IMR-90 (cell line): ENCODE data around the gene SEMA3C. TPM values are rescaled to one million over a fixed set of nuclear protein-coding genes. Genes with fewer than 3 reads are reported as not detected.

Experiments used
- ATAC-seq: fragments of 200-7000 bp; cut with Tn5 transposase; 2 replicates; pipeline ENCODE4 v1.9.1; 2020; ENCODE audit warnings: low read depth, mild to moderate bottlenecking, moderate library complexity
- BruUV-seq: library from RNA; stranded (reverse); fragments of 400-500 nt; replicated peaks from 2 replicates; lab custom pipeline; 2021; lab: Mats Ljungman, UMichigan
- CTCF ChIA-PET: fragments of 300-600 bp; formaldehyde crosslinking; extraction: SDS; loops from one replicate; lab custom pipeline; 2021; ENCODE audit warnings: antibody characterized with exemption; lab: Yijun Ruan, JAX
- POLR2A ChIA-PET: fragments of 300-600 bp; sonication (Branson Sonifier 250); formaldehyde crosslinking; loops from one replicate; lab custom pipeline; 2022; ENCODE audit warnings: antibody characterized with exemption; ENCODE audit not compliant: unreplicated experiment; lab: Charles Lee
- DNase-seq: peaks from one replicate; pipeline ENCODE4 v3.0.0; 2013
- H2AFZ ChIP-seq: replicated peaks from 2 replicates; pipeline ENCODE3; 2013; ENCODE audit warnings: low read length, mild to moderate bottlenecking; ENCODE audit not compliant: poor library complexity
- H2AK5ac ChIP-seq: 2 replicates; pipeline ENCODE4 v1.6.1; 2013; ENCODE audit warnings: low read depth, low read length, inconsistent platforms
- H2AK9ac ChIP-seq: replicated peaks from 2 replicates; pipeline ENCODE3; 2013; ENCODE audit warnings: mild to moderate bottlenecking, low read depth, low read length, moderate library complexity; ENCODE audit not compliant: poor library complexity
- H2BK120ac ChIP-seq: 2 replicates; pipeline ENCODE4 v1.6.1; 2013; ENCODE audit warnings: low read depth, low read length, inconsistent platforms
- H2BK15ac ChIP-seq: 3 replicates; pipeline ENCODE4 v1.6.1; 2013; ENCODE audit warnings: low read depth, low read length, inconsistent platforms
- H2BK20ac ChIP-seq: 2 replicates; pipeline ENCODE4 v1.6.1; 2013; ENCODE audit warnings: low read depth, mild to moderate bottlenecking, inconsistent platforms, low read length, moderate library complexity
- H2BK5ac ChIP-seq: 2 replicates; pipeline ENCODE4 v1.6.1; 2013; ENCODE audit warnings: mild to moderate bottlenecking, low read depth, low read length, inconsistent platforms; ENCODE audit not compliant: poor library complexity, severe bottlenecking
- H3K14ac ChIP-seq: replicated peaks from 2 replicates; pipeline ENCODE4 v1.6.1; 2013; ENCODE audit warnings: low read depth, low read length, inconsistent platforms
- H3K18ac ChIP-seq: 2 replicates; pipeline ENCODE4 v1.6.1; 2013; ENCODE audit warnings: low read depth, low read length, control low read depth
- H3K23ac ChIP-seq: 2 replicates; pipeline ENCODE4 v1.6.1; 2013; ENCODE audit warnings: low read depth, low read length, inconsistent platforms
- H3K27ac ChIP-seq: 2 replicates; pipeline ENCODE4 v1.5.1; 2013; ENCODE audit warnings: mild to moderate bottlenecking, control low read depth, low read length; ENCODE audit not compliant: insufficient read depth
- H3K27me3 ChIP-seq: 2 replicates; pipeline ENCODE4 v1.6.1; 2013; ENCODE audit warnings: low read length; ENCODE audit not compliant: control insufficient read depth, insufficient read depth
- H3K36me3 ChIP-seq: 2 replicates; pipeline ENCODE4 v1.6.1; 2013; ENCODE audit warnings: low read length, mixed read lengths; ENCODE audit not compliant: control insufficient read depth, insufficient read depth
- H3K4ac ChIP-seq: 2 replicates; pipeline ENCODE4 v1.6.1; 2013; ENCODE audit warnings: low read depth, low read length, inconsistent platforms
- H3K4me1 ChIP-seq: 2 replicates; pipeline ENCODE4 v1.6.1; 2013; ENCODE audit warnings: low read length, mixed read lengths; ENCODE audit not compliant: control insufficient read depth, insufficient read depth
- H3K4me2 ChIP-seq: 2 replicates; pipeline ENCODE4 v1.6.1; 2013; ENCODE audit warnings: low read depth, mild to moderate bottlenecking, control low read depth, low read length, moderate library complexity
- H3K4me3 ChIP-seq: 2 replicates; pipeline ENCODE4 v1.5.1; 2013; ENCODE audit warnings: low read depth, mild to moderate bottlenecking, control low read depth, low read length, moderate library complexity; ENCODE audit not compliant: insufficient read depth
- H3K56ac ChIP-seq: 2 replicates; pipeline ENCODE4 v1.6.1; 2013; ENCODE audit warnings: low read length, inconsistent platforms; ENCODE audit not compliant: insufficient read depth; ENCODE audit errors: extremely low read depth
- H3K79me1 ChIP-seq, 2 experiments: 2 replicates each; pipeline ENCODE4 v1.6.1; 2013; ENCODE audit warnings: low read length in 2 of 2, inconsistent platforms in 1 of 2, low read depth in 1 of 2
- H3K9ac ChIP-seq: 2 replicates; pipeline ENCODE4 v1.6.1; 2013; ENCODE audit warnings: low read depth, low read length, control low read depth
- H3K9me1 ChIP-seq: 2 replicates; pipeline ENCODE4 v1.6.1; 2013; ENCODE audit warnings: low read length, inconsistent platforms; ENCODE audit not compliant: insufficient read depth
- H3K9me3 ChIP-seq: 2 replicates; pipeline ENCODE4 v1.6.1; 2013; ENCODE audit warnings: low read length; ENCODE audit not compliant: control insufficient read depth, insufficient read depth
- H4K20me1 ChIP-seq: 2 replicates; pipeline ENCODE4 v1.6.1; 2013; ENCODE audit warnings: low read length, inconsistent platforms; ENCODE audit not compliant: insufficient read depth
- H4K5ac ChIP-seq: 2 replicates; pipeline ENCODE4 v1.6.1; 2013; ENCODE audit warnings: mild to moderate bottlenecking, low read depth, low read length, control low read depth
- H4K8ac ChIP-seq, 2 experiments: 2 replicates each; pipeline ENCODE4 v1.6.1; 2013; ENCODE audit warnings: low read depth in 2 of 2, low read length in 2 of 2, control low read depth in 1 of 2, inconsistent platforms in 1 of 2
- H4K91ac ChIP-seq: 2 replicates; pipeline ENCODE4 v1.6.1; 2013; ENCODE audit warnings: low read depth, low read length, inconsistent platforms; ENCODE audit not compliant: insufficient read depth
- CEBPB ChIP-seq: IDR thresholded peaks from 2 replicates; pipeline ENCODE4 v1.6.1; 2012; ENCODE audit warnings: low read depth, low read length, improper control_type of control experiment
- CHD1 ChIP-seq: IDR thresholded peaks from 2 replicates; pipeline ENCODE4 v1.6.1; 2012; ENCODE audit warnings: low read depth, low read length, improper control_type of control experiment
- MAFK ChIP-seq: IDR thresholded peaks from 2 replicates; pipeline ENCODE4 v1.6.1; 2012; ENCODE audit warnings: low read depth, low read length, improper control_type of control experiment
- RCOR1 ChIP-seq: IDR thresholded peaks from 2 replicates; pipeline ENCODE4 v1.6.1; 2012; ENCODE audit warnings: mild to moderate bottlenecking, low read length, improper control_type of control experiment; ENCODE audit not compliant: insufficient replicate concordance
- RFX5 ChIP-seq: IDR thresholded peaks from 2 replicates; pipeline ENCODE4 v1.8.0; 2012; ENCODE audit warnings: low read depth, mild to moderate bottlenecking, low read length, moderate library complexity
- WGBS, 2 experiments: methylation state at CpG; one replicate each; pipeline versions ENCODE4 v1.1.5 to v1.1.7; 2013; ENCODE audit warnings: missing lambda C conversion rate in 2 of 2; ENCODE audit not compliant: insufficient read length in 1 of 2; ENCODE audit errors: extremely low coverage in 2 of 2; 5-methylcytosine and 5-hydroxymethylcytosine counted together
- dilution Hi-C: fragments of 300-500 bp; cut with HindIII; formaldehyde crosslinking; loops from one replicate; pipeline ENCODE4 v1.14.3; 2018; ENCODE audit warnings: low sequenced_read_pairs; ENCODE audit not compliant: unreplicated experiment
- in situ Hi-C: fragments of 300-500 bp; cut with MboI; formaldehyde crosslinking; loops from 3 replicates; pipeline ENCODE4 v1.14.3; 2019; ENCODE audit warnings: low sequenced_read_pairs, inconsistent platforms, mixed read lengths
- intact Hi-C: fragments of 100-400 bp; cut with micrococcal nuclease; formaldehyde crosslinking; loops from 2 replicates; pipeline ENCODE4 v1.10.0; 2022
- polyA plus RNA-seq, 3 experiments: library from polyadenylated mRNA; depleted of rRNA; stranded (reverse); fragments of >200 nt; gene quantifications; 2 replicates each; pipeline ENCODE4 v1.2.3, GENCODE V29; 2012; ENCODE audit warnings: low replicate concordance in 1 of 3
- total RNA-seq: library from RNA; depleted of rRNA; stranded (reverse); fragments of >200 nt; gene quantifications from 2 replicates; pipeline ENCODE4 v1.2.3, GENCODE V29; 2012
- TF ChIP-seq, protein P1 (sequence below): conservative IDR thresholded peaks from 2 replicates; pipeline ENCODE4 v1.5.1; 2012; ENCODE audit warnings: mild to moderate bottlenecking, low read depth, low read length, improper control_type of control experiment

The SEMA3C gene
- total and polyA plus RNA-seq, 2 of the 4 experiments (the other 2 are of a cell fraction): 21.2 to 97.1 TPM

DNA sequence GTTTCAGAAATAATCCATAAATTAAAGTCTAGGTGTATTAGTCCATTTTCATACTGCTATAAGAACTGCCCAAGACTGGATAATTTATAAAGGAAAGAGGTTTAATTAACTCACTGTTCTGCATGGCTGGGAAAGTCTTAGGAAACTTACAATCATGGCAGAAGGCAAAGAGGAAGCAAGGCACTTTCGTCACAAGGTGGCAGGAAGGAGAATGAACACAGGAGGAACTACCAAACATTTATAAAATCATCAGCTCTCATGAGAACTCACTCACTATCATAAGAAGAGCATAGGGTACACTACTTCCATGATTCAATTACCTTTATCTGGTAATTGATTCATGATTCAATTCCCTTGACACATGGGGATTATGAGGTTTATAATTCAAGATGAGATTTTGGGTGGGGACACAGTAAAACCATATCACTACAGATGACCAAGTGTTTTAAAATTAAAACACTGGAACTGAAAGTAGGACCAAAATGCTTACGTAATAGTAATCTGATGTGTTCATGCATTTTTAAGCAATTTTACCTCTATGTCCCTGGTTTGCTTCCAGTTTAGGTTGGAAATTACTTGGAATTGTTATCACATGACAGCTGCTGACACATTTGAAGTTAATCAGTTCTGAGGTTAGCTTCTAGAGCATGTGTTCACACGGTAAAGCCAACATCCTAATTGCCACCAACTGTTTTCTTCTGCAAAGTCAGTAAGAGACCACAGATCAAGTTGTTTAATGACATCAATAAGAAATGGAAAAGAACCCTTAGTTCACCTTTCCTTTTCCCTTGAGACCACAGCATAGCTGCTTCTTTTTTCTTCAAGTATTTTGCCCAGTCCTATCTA lies 48.4 kb upstream of the SEMA3C start:
- no peak for DNase-seq
- no peaks in the 10 kb centered on the region for H3K4me1 ChIP-seq
- WGBS, 2 experiments: no CpG with 5 or more reads among the region's 3 CpGs
- in situ Hi-C loops: no loop called here
- no peak overlapping the region for H2BK20ac ChIP-seq
- no peak overlapping the region for H3K4me2 ChIP-seq
- no peak overlapping the region for H3K56ac ChIP-seq
- no peak overlapping the region for H3K27ac ChIP-seq
- POLR2A ChIA-PET: no interaction called here
- no peaks in the 10 kb centered on the region for H3K79me1 ChIP-seq
- no peak overlapping the region for H2AK9ac ChIP-seq
- no TSS peak for BruUV-seq
- TF ChIP-seq CEBPB (peak; percentile 36; the same call in 1 of the 2 replicates), CHD1 (no peak), RCOR1 (no peak), RFX5 (no peak), MAFK (no peak)
- TF ChIP-seq, protein P1, sequence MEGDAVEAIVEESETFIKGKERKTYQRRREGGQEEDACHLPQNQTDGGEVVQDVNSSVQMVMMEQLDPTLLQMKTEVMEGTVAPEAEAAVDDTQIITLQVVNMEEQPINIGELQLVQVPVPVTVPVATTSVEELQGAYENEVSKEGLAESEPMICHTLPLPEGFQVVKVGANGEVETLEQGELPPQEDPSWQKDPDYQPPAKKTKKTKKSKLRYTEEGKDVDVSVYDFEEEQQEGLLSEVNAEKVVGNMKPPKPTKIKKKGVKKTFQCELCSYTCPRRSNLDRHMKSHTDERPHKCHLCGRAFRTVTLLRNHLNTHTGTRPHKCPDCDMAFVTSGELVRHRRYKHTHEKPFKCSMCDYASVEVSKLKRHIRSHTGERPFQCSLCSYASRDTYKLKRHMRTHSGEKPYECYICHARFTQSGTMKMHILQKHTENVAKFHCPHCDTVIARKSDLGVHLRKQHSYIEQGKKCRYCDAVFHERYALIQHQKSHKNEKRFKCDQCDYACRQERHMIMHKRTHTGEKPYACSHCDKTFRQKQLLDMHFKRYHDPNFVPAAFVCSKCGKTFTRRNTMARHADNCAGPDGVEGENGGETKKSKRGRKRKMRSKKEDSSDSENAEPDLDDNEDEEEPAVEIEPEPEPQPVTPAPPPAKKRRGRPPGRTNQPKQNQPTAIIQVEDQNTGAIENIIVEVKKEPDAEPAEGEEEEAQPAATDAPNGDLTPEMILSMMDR: no peak
- no peak overlapping the region for H2BK120ac ChIP-seq
- no peaks in the 10 kb centered on the region for H3K9me3 ChIP-seq
- intact Hi-C loops: no loop called here
- dilution Hi-C loops: no loop called here
- no peak overlapping the region for H3K18ac ChIP-seq
- CTCF ChIA-PET: no interaction called here
- H3K14ac ChIP-seq: no peak overlapping the region
- H4K5ac ChIP-seq: no peak overlapping the region
- no peak overlapping the region for H3K4ac ChIP-seq
- no peak overlapping the region for H2BK15ac ChIP-seq
- H4K20me1 ChIP-seq: no peaks in the 10 kb centered on the region
- H3K27me3 ChIP-seq: no peaks in the 10 kb centered on the region
- H2BK5ac ChIP-seq: no peak overlapping the region
- ATAC-seq: no peak
- H3K9ac ChIP-seq: no peak overlapping the region
- H4K91ac ChIP-seq: no peak overlapping the region
- H3K36me3 ChIP-seq: no peaks in the 10 kb centered on the region
- H3K9me1 ChIP-seq: no peaks in the 10 kb centered on the region
- no peak overlapping the region for H2AFZ ChIP-seq
- no peak overlapping the region for H3K23ac ChIP-seq
- H3K4me3 ChIP-seq: no peak overlapping the region
- no peak overlapping the region for H4K8ac ChIP-seq
- H2AK5ac ChIP-seq: no peak overlapping the region
